ENCODE measurements around the gene PSMA1. TPM values are rescaled to one million over a fixed set of nuclear protein-coding genes. Genes with fewer than 3 reads are reported as not detected.
A peak's percentile ranks its signal among the peaks of the same experiment; 100 is the strongest.

The PSMA1 gene
- total RNA-seq, 3 donors from 2014 or later (not counting 1 experiment from before 2014, with no cell fraction given) = 143 to 176 (median 155) TPM

- no peak for ATAC-seq
- DNase-seq = no peak
- intact Hi-C loops (cut with micrococcal nuclease) = loop anchor here (5.0 kb wide), 3 partner anchors 54 to 244 kb away; partner anchors contain the start of gene PDE3B
- Histone ChIP-seq H3K36me3 (ENCODE audit: control insufficient read depth, insufficient read depth, low read length) (peaks cover 4% of the 10 kb centered on the region), H3K4me3 (ENCODE audit: low read length) (no peak overlapping the region), H3K27ac (ENCODE audit: low read length) (no peak overlapping the region), H3K27me3 (ENCODE audit: control insufficient read depth, insufficient read depth, low read length) (no peaks in the 10 kb centered on the region), H3K4me1 (ENCODE audit: control insufficient read depth, insufficient read depth, low read length) (peaks cover 6% of the 10 kb centered on the region), H3K9me3 (ENCODE audit: control insufficient read depth, insufficient read depth, low read length) (no peaks in the 10 kb centered on the region)
- H3K27me3 Mint-ChIP-seq (ENCODE audit: low read depth in 2 of 2) = no peaks in the 10 kb centered on the region
- peaks cover 7% of the 10 kb centered on the region for H3K36me3 Mint-ChIP-seq
- peaks cover 26 to 28% of the 10 kb centered on the region in 2 donors for H3K4me1 Mint-ChIP-seq
- H3K27ac Mint-ChIP-seq = no peak overlapping the region
- H3K4me3 Mint-ChIP-seq = peak overlapping the region; percentile 28
- no peaks in the 10 kb centered on the region for H3K9me3 Mint-ChIP-seq
- TF ChIP-seq CTCF (IDR thresholded peaks at IDR 0.05) = no peak
- no CpG with 5 or more reads among the region's 1 CpG for WGBS (ENCODE audit: insufficient coverage)
Measured at GRCh38 chr11:14522801-14523200, 2.6 kb upstream of the PSMA1 start.

DNA sequence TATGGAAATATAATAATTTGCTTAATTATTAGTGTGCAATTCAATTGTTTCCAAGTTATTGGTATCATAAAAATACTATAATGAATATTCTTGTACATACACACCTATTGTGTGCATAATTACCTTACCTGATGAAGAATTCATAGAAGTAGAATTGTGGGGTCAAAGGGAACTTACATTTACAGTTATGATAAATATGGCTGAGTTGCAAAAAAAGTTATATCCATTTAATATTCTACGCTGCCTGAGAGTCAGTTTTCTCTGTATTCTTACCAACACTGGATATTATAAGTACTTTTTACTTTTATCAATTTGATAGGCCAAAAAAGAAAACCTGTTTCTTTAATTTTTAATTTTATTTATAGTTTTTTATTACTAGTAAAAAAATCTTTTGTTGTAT, 2.1 kb upstream of the PSMA1 start:
- Histone ChIP-seq H3K4me3 (ENCODE audit: low read length) (no peak overlapping the region), H3K36me3 (ENCODE audit: control insufficient read depth, insufficient read depth, low read length) (peaks cover 9% of the 10 kb centered on the region), H3K27me3 (ENCODE audit: control insufficient read depth, insufficient read depth, low read length) (no peaks in the 10 kb centered on the region), H3K4me1 (ENCODE audit: control insufficient read depth, insufficient read depth, low read length) (peaks cover 6% of the 10 kb centered on the region), H3K9me3 (ENCODE audit: control insufficient read depth, insufficient read depth, low read length) (no peaks in the 10 kb centered on the region), H3K27ac (ENCODE audit: low read length) (no peak overlapping the region)
- no peaks in the 10 kb centered on the region for H3K9me3 Mint-ChIP-seq
- no CpG with 5 or more reads among the region's 1 CpG for WGBS (ENCODE audit: insufficient coverage)
- H3K27ac Mint-ChIP-seq = no peak overlapping the region
- ATAC-seq (no peak), DNase-seq (no peak)
- intact Hi-C loops (cut with micrococcal nuclease) = loop anchor here (5.0 kb wide), 3 partner anchors 55 to 245 kb away; partner anchors contain the start of gene PDE3B
- H3K4me1 Mint-ChIP-seq = peaks cover 26 to 28% of the 10 kb centered on the region in 2 donors
- no peaks in the 10 kb centered on the region for H3K27me3 Mint-ChIP-seq (ENCODE audit: low read depth in 2 of 2)
- peaks cover 7% of the 10 kb centered on the region for H3K36me3 Mint-ChIP-seq
- TF ChIP-seq CTCF (IDR thresholded peaks at IDR 0.05) = no peak
- H3K4me3 Mint-ChIP-seq = no peak overlapping the region

DNA sequence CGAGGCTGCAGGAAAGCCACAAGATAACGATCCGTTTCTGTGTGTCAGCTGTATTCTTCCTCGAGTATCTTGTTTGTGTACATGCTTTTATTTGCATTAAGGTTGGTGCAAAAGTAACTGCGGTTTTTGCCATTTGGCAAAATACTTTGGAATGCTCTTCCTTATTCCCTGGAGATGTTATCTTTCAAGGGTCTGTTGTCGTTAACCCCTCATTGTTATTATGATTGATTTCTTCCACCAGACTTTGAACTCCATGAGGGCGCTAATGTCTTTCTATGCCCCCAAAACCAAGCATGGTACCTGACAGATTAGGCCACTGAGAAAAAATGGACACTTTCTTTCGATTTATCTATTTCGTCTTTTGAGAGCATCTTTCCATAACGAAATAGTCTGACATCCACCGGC, 563 bp upstream of the PSMA1 start:
- DNase-seq (no peak), ATAC-seq (no peak)
- Mint-ChIP-seq H3K27me3 (ENCODE audit: low read depth in 2 of 2) (no peaks in the 10 kb centered on the region), H3K27ac (peak overlapping the region; percentile 95 to 97), H3K4me3 (peak overlapping the region; percentile 97), H3K4me1 (peaks cover 26 to 28% of the 10 kb centered on the region in 2 donors), H3K9me3 (no peaks in the 10 kb centered on the region), H3K36me3 (peaks cover 7% of the 10 kb centered on the region)
- no peak for TF ChIP-seq CTCF (IDR thresholded peaks at IDR 0.05)
- Histone ChIP-seq H3K4me3 (ENCODE audit: low read length) (peak overlapping the region; percentile 77), H3K4me1 (ENCODE audit: control insufficient read depth, insufficient read depth, low read length) (peaks cover 6% of the 10 kb centered on the region), H3K9me3 (ENCODE audit: control insufficient read depth, insufficient read depth, low read length) (no peaks in the 10 kb centered on the region), H3K27ac (ENCODE audit: low read length) (peak overlapping the region; percentile 87), H3K27me3 (ENCODE audit: control insufficient read depth, insufficient read depth, low read length) (no peaks in the 10 kb centered on the region), H3K36me3 (ENCODE audit: control insufficient read depth, insufficient read depth, low read length) (peaks cover 19% of the 10 kb centered on the region)
- intact Hi-C loops (cut with micrococcal nuclease) = loop anchor here (1.0 to 5.0 kb wide), 6 partner anchors 21 to 385 kb away; partner anchors contain the start of genes COPB1 and PDE3B
- 29% methylated on average over 11 of the region's 11 CpGs for WGBS (ENCODE audit: insufficient coverage)

DNA sequence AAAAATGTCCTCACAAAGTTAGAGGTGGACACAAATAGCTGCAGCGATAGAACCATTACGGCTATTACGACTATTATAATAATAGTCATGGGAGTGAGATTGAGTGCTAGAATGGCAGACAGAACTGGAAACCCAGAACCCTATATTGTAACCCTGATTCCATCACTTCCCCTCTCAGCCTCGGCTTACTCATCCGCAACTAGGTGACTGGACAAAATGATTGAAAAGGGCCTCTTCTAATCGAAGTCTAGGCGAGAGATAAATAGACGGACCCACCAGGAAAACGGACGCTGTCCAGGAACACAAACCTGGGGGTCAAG, 629 bp downstream of the PSMA1 start:
- H3K27me3 Mint-ChIP-seq (ENCODE audit: low read depth in 2 of 2) = no peaks in the 10 kb centered on the region
- H3K27ac Mint-ChIP-seq = peak overlapping the region; percentile 95 to 97
- Histone ChIP-seq H3K27ac (ENCODE audit: low read length) (peak overlapping the region; percentile 87), H3K4me3 (ENCODE audit: low read length) (peak overlapping the region; percentile 77), H3K36me3 (ENCODE audit: control insufficient read depth, insufficient read depth, low read length) (peaks cover 25% of the 10 kb centered on the region), H3K27me3 (ENCODE audit: control insufficient read depth, insufficient read depth, low read length) (no peaks in the 10 kb centered on the region), H3K9me3 (ENCODE audit: control insufficient read depth, insufficient read depth, low read length) (no peaks in the 10 kb centered on the region), H3K4me1 (ENCODE audit: control insufficient read depth, insufficient read depth, low read length) (peaks cover 6% of the 10 kb centered on the region)
- no peak for TF ChIP-seq CTCF (IDR thresholded peaks at IDR 0.05)
- H3K4me1 Mint-ChIP-seq = peaks cover 26 to 28% of the 10 kb centered on the region in 2 donors
- WGBS (ENCODE audit: insufficient coverage) = 2% methylated on average over 7 of the region's 10 CpGs
- no peaks in the 10 kb centered on the region for H3K9me3 Mint-ChIP-seq
- no peak for DNase-seq
- intact Hi-C loops (cut with micrococcal nuclease) = no loop called here
- ATAC-seq = peak; percentile 0 to 19 (median 15)
- H3K4me3 Mint-ChIP-seq = peak overlapping the region; percentile 97
- H3K36me3 Mint-ChIP-seq = peaks cover 7% of the 10 kb centered on the region
